Esophagus squamous epithelium (tissue), 4 donors: Measurements from ENCODE around the gene TXNDC8.

ENCODE experiments used
- CTCF ChIP-seq, 6 experiments: fragments of 450-650 bp in 4 of 6; fragments of 200-600 bp in 2 of 6; sonication (generic) in 2 of 6; IDR thresholded peaks; one replicate each; pipeline ENCODE4 v1.5.1; 2016 to 2019; ENCODE audit warnings: antibody characterized with exemption in 6 of 6, mild to moderate bottlenecking in 4 of 6, moderate library complexity in 4 of 6
- POLR2A ChIP-seq, 4 donors: fragments of 450-650 bp; IDR thresholded peaks; one replicate each; pipeline ENCODE4 v1.6.1; 2017; ENCODE audit warnings: antibody characterized with exemption in 4 of 4, mild to moderate bottlenecking in 4 of 4, moderate library complexity in 3 of 4

- TF ChIP-seq CTCF (IDR thresholded peaks at IDR 0.05) (no peak), POLR2A (IDR thresholded peaks at IDR 0.05) (no peak)
Observed at GRCh38 chr9:110329639-110330230, 7.9 kb downstream of the TXNDC8 start.
